ENCODE results near the gene INKA1. TPM values are rescaled to one million over a fixed set of nuclear protein-coding genes. Genes with fewer than 3 reads are reported as not detected.
"Not testable (repeated sequence)": the region's sequence is repeated elsewhere in the genome, so short reads cannot be mapped to it uniquely, and the experiment has no call there.

The INKA1 gene
- total RNA-seq, 1 donor from 2014 or later, result 7.9 TPM

DNA sequence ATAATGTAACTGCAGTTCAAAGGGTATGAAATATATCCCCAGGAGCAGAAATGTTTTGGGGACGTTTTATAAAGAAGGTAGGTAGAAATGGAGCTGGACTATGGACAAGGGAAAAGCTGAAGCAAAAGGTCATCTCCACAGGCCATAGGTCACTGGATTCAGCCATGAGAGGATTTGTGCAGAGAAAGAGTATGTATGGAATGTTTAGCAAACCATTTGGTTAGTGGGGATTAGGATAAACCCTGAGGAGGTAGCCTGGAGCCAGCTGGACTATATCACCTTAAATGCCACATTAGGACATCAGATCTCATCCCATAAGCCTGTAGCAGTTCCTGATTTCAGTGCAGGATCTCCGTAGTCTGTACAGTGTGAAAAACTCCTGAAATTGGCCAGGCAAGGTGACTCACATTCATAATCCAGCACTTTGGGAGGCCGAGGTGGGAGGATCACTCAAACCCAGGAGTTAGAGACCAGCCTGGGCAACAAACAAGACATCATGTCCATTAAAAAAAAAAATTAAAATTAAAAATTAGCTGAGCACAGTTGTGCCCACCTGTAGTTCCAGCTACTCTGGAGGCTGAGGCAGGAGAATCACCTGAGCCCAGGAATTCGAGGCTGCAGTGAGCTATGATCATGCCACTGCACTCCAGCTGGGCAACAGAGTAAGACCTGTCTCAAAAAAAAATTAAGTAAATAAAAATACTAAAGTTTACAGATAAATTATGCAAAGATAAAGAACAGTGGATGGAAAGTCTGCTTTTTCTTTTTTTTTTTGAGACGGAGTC is 21.5 kb upstream of the INKA1 start:
- TF ChIP-seq CTCF (IDR thresholded peaks at IDR 0.05), result no peak
- Mint-ChIP-seq H3K27me3 (ENCODE audit: low read depth) (no peaks in the 10 kb centered on the region), H3K36me3 (ENCODE audit: low read depth) (peaks cover 5% of the 10 kb centered on the region), H3K4me1 (ENCODE audit: low read depth) (peaks cover 39% of the 10 kb centered on the region), H3K27ac (ENCODE audit: unreplicated experiment) (no peak overlapping the region), H3K4me3 (ENCODE audit: unreplicated experiment) (no peak overlapping the region), H3K9me3 (ENCODE audit: low read depth) (no peaks in the 10 kb centered on the region)
- no peak for DNase-seq (ENCODE audit: low spot score)

GRCh38 chr3:49782277-49782676 is 20.8 kb upstream of the INKA1 start:
- peaks cover 46% of the 10 kb centered on the region for H3K4me1 Mint-ChIP-seq (ENCODE audit: low read depth)
- H3K27ac Mint-ChIP-seq (ENCODE audit: unreplicated experiment), result not testable (repeated sequence)
- DNase-seq (ENCODE audit: low spot score), result peak; percentile 51

DNA sequence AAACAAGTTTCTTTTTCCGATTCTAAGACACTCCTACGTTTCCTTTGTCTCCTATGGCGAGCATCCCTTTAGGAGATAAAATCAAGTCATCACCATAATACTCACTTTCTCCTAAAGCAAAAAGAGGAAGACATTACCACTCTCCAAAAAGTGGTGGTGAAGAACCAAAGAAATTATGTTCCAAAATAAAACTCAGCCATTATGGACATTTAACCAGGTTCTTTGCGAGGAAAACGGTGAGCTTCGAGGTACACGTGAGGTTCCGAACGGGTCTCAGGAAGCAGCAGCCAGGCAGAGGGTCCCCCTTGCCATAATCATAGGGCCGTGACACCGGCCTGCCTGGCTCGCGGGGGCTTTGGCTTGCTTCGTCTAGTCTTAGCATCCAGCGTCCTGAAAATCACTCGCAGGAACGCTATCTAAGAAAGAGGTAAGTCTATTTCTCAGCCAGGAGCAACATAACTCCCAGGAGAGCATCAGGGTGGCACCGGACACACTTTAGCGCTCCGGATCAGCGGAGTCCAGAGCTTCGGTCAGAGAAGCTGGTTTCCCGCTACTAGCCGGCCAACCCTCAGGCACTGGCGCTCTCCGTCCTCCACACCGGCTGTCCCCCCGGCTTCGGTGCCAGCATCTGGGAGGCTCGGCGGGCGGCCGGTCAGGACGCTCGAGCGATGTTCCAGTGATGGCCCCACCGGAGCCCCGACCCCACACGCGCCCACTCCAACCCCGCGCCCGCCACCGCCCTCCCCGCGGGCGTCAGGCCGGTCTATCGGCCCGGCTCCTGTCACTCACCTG is 17.3 kb upstream of the INKA1 start:
- Mint-ChIP-seq H3K27me3 (ENCODE audit: low read depth) (no peaks in the 10 kb centered on the region), H3K27ac (ENCODE audit: unreplicated experiment) (peak overlapping the region; percentile 80), H3K4me3 (ENCODE audit: unreplicated experiment) (peak overlapping the region; percentile 81), H3K4me1 (ENCODE audit: low read depth) (peaks cover 32% of the 10 kb centered on the region), H3K9me3 (ENCODE audit: low read depth) (no peaks in the 10 kb centered on the region), H3K36me3 (ENCODE audit: low read depth) (peaks cover 3% of the 10 kb centered on the region)
- no peak for TF ChIP-seq CTCF (IDR thresholded peaks at IDR 0.05)
- DNase-seq (ENCODE audit: low spot score), result peak; percentile 86

More at GRCh38 chr3:49782277-49782676, 20.8 kb upstream of the INKA1 start:
- not testable (repeated sequence) for H3K27me3 Mint-ChIP-seq (ENCODE audit: low read depth); H3K36me3 Mint-ChIP-seq (ENCODE audit: low read depth); H3K4me3 Mint-ChIP-seq (ENCODE audit: unreplicated experiment); H3K9me3 Mint-ChIP-seq (ENCODE audit: low read depth)

DNA sequence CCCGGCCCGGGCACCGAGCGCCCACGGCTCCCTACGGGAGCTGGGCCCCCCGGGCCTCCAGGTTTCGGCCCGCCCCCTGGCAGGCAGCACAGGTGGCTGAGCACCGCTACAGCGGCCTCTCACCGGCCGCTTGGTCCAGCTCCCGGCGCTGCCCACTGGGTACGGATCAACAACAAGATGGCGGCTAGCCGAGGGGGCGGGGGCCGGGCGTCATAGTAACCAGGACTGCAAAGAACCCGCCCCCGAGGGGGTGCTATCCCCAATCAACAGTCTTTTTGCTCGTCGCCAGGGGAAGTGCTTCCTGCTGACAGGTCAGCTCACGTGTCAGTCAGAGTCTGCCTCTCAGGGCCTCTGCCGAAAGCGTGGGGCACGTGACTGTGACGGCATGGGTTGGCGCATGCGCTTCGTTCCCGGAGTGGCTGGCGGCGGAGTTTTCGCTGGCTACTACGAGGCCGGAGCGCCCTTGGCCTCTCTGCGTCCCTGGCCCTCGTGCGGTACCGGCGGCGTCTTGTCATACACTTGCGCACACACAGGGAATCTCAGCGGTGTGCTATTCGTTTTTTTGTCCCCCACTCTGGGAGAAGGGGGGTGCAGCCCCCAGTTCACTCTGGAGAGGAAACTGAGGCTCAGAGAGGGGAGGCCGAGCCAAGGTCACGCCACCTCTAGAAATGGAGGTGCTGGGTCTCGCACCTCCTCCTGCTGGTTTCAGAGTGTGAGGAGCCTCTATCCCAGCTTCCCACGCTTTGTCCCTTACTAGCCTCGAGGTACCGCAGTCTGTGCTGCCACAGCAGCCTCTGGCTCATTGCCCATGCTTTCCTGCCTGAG is 16.5 kb upstream of the INKA1 start, which contains the start of gene IP6K1:
TSS of gene IP6K1 (minus strand) at position 186 of the 825 bp plus-strand sequence. CDS start 38,502 bp downstream, outside the sequence.
- Mint-ChIP-seq H3K4me1 (ENCODE audit: low read depth) (peaks cover 25% of the 10 kb centered on the region), H3K27ac (ENCODE audit: unreplicated experiment) (peak within 1 kb of the TSS; percentile 97), H3K36me3 (ENCODE audit: low read depth) (peaks cover 1% of the 10 kb centered on the region), H3K27me3 (ENCODE audit: low read depth) (no peaks in the 10 kb centered on the region), H3K9me3 (ENCODE audit: low read depth) (no peaks in the 10 kb centered on the region), H3K4me3 (ENCODE audit: unreplicated experiment) (peak within 1 kb of the TSS; percentile 81)
- peak; percentile 100 for DNase-seq (ENCODE audit: low spot score)
- TF ChIP-seq CTCF (IDR thresholded peaks at IDR 0.05), result no peak

GRCh38 chr3:49787182-49787464 is 15.9 kb upstream of the INKA1 start:
- Mint-ChIP-seq H3K9me3 (ENCODE audit: low read depth) (no peaks in the 10 kb centered on the region), H3K4me3 (ENCODE audit: unreplicated experiment) (peak overlapping the region; percentile 81), H3K4me1 (ENCODE audit: low read depth) (peaks cover 24% of the 10 kb centered on the region), H3K36me3 (ENCODE audit: low read depth) (peaks cover 1% of the 10 kb centered on the region), H3K27me3 (ENCODE audit: low read depth) (no peaks in the 10 kb centered on the region), H3K27ac (ENCODE audit: unreplicated experiment) (peak overlapping the region; percentile 97)
- no peak for DNase-seq (ENCODE audit: low spot score)
- TF ChIP-seq CTCF (IDR thresholded peaks at IDR 0.05), result no peak
